ENCODE data around the gene TMEM260.
"Not testable (repeated sequence)": the region's sequence is repeated elsewhere in the genome, so short reads cannot be mapped to it uniquely, and the experiment has no call there.

TMEM260 gene

GRCh38 chr14:56678838-56679237 lies 99.2 kb downstream of the TMEM260 start:
- DNase-seq (ENCODE audit: low spot score): no peak
- Histone ChIP-seq H3K9me3 (ENCODE audit: severe bottlenecking) (no peaks in the 10 kb centered on the region), H3K27ac (ENCODE audit: poor library complexity, severe bottlenecking) (no peak overlapping the region), H3K4me3 (ENCODE audit: severe bottlenecking) (no peak overlapping the region), H3K27me3 (ENCODE audit: insufficient read depth, poor library complexity, severe bottlenecking) (peaks cover 8% of the 10 kb centered on the region), H3K36me3 (ENCODE audit: low read depth) (no peaks in the 10 kb centered on the region), H3K4me1 (ENCODE audit: insufficient read depth, poor library complexity, severe bottlenecking) (no peaks in the 10 kb centered on the region)
- TF ChIP-seq CTCF (IDR thresholded peaks at IDR 0.05; ENCODE audit: poor library complexity, severe bottlenecking): no peak
- no peak for ATAC-seq (ENCODE audit: low read depth)

GRCh38 chr14:56686416-56686815 lies 106.8 kb downstream of the TMEM260 start:
- Histone ChIP-seq H3K4me1 (ENCODE audit: insufficient read depth, poor library complexity, severe bottlenecking) (no peaks in the 10 kb centered on the region), H3K9me3 (ENCODE audit: severe bottlenecking) (no peaks in the 10 kb centered on the region), H3K36me3 (ENCODE audit: low read depth) (no peaks in the 10 kb centered on the region), H3K4me3 (ENCODE audit: severe bottlenecking) (no peak overlapping the region), H3K27ac (ENCODE audit: poor library complexity, severe bottlenecking) (no peak overlapping the region), H3K27me3 (ENCODE audit: insufficient read depth, poor library complexity, severe bottlenecking) (peaks cover 7% of the 10 kb centered on the region)
- peak; percentile 64; the same call in 2 of the 3 replicates for ATAC-seq (ENCODE audit: low read depth)
- DNase-seq (ENCODE audit: low spot score): no peak
- TF ChIP-seq CTCF (IDR thresholded peaks at IDR 0.05; ENCODE audit: poor library complexity, severe bottlenecking): no peak

GRCh38 chr14:56687123-56687522 lies 107.5 kb downstream of the TMEM260 start:
- Histone ChIP-seq H3K9me3 (ENCODE audit: severe bottlenecking) (no peaks in the 10 kb centered on the region), H3K27me3 (ENCODE audit: insufficient read depth, poor library complexity, severe bottlenecking) (peaks cover 7% of the 10 kb centered on the region), H3K4me3 (ENCODE audit: severe bottlenecking) (no peak overlapping the region), H3K36me3 (ENCODE audit: low read depth) (no peaks in the 10 kb centered on the region), H3K4me1 (ENCODE audit: insufficient read depth, poor library complexity, severe bottlenecking) (no peaks in the 10 kb centered on the region), H3K27ac (ENCODE audit: poor library complexity, severe bottlenecking) (no peak overlapping the region)
- TF ChIP-seq CTCF (IDR thresholded peaks at IDR 0.05; ENCODE audit: poor library complexity, severe bottlenecking): no peak
- ATAC-seq (ENCODE audit: low read depth): no peak
- no peak for DNase-seq (ENCODE audit: low spot score)

- no peaks in the 10 kb centered on the region for H3K4me1 ChIP-seq (ENCODE audit: insufficient read depth, poor library complexity, severe bottlenecking)
- no peak for TF ChIP-seq CTCF (IDR thresholded peaks at IDR 0.05; ENCODE audit: poor library complexity, severe bottlenecking)
- DNase-seq (ENCODE audit: low spot score): no peak
- H3K27me3 ChIP-seq (ENCODE audit: insufficient read depth, poor library complexity, severe bottlenecking): peaks cover 7% of the 10 kb centered on the region
- no peaks in the 10 kb centered on the region for H3K9me3 ChIP-seq (ENCODE audit: severe bottlenecking)
- ATAC-seq (ENCODE audit: low read depth): no peak
- H3K4me3 ChIP-seq (ENCODE audit: severe bottlenecking): no peak overlapping the region
- no peaks in the 10 kb centered on the region for H3K36me3 ChIP-seq (ENCODE audit: low read depth)
- H3K27ac ChIP-seq (ENCODE audit: poor library complexity, severe bottlenecking): no peak overlapping the region
These were observed 115.0 kb downstream of the TMEM260 start for GRCh38 chr14:56694609-56695008.

- not testable (repeated sequence) for H3K36me3 ChIP-seq (ENCODE audit: low read depth); H3K9me3 ChIP-seq (ENCODE audit: severe bottlenecking); H3K27me3 ChIP-seq (ENCODE audit: insufficient read depth, poor library complexity, severe bottlenecking); H3K4me1 ChIP-seq (ENCODE audit: insufficient read depth, poor library complexity, severe bottlenecking); DNase-seq (ENCODE audit: low spot score); ATAC-seq (ENCODE audit: low read depth); H3K27ac ChIP-seq (ENCODE audit: poor library complexity, severe bottlenecking); H3K4me3 ChIP-seq (ENCODE audit: severe bottlenecking)
These were observed 115.6 kb downstream of the TMEM260 start for GRCh38 chr14:56695216-56695615.
